ENCODE data around the gene PRPF6.

PRPF6 gene

DNA sequence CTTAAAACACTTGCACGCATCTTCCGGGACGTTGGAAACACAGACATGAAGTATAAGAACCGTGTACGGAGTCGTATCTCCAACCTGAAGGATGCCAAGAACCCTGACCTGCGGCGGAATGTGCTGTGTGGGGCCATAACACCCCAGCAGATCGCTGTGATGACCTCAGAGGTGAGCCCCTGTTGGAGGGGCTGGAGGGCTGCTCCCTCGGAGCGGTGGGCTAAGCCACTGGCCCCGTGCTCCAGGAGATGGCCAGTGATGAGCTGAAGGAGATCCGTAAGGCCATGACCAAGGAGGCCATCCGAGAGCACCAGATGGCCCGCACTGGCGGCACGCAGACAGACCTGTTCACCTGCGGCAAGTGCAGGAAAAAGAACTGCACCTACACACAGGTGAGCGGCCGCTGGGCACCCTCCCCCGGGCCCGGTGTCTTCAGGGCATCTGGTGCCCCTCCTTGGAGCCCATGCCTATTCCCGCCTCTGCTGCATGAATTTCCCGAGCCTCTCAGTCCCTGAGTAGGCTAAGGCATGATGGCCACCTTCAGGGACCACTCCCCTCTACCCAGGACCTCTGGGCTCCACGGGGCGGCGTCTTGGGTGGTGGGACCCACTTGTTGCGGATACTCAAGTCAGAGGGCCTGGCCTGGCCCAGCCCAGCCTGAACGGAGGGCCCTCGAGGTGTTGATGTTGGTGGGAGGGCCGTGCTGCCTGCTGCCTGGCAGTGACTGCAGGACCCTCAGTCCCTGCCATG lies 89.5 kb downstream of the PRPF6 start:
- Histone ChIP-seq H3K9me2 (replicated peaks; ENCODE audit: control insufficient read depth, low read length) (no peaks in the 10 kb centered on the region), H3K4me1 (ENCODE audit: control insufficient read depth, low read length) (peaks cover 54% of the 10 kb centered on the region), H3K4me2 (ENCODE audit: low read length) (peak overlapping the region; percentile 50; the same call in 1 of the 2 replicates), H3F3A (ENCODE audit: control insufficient read depth, insufficient read depth) (0 out of 2 replicates have a peak, but pooled peaks cover 2% of the 10 kb centered on the region), H3K27ac (ENCODE audit: low read depth, low read length) (peak overlapping the region; percentile 70; the same call in 1 of the 2 replicates), H3K9me3 (ENCODE audit: control insufficient read depth, insufficient read depth, low read length) (no peaks in the 10 kb centered on the region), H3K4me3 (ENCODE audit: low read length) (no peak overlapping the region), H3K27me3 (ENCODE audit: control insufficient read depth, low read length) (no peaks in the 10 kb centered on the region), H3K79me2 (ENCODE audit: control insufficient read depth, low read length) (no peaks in the 10 kb centered on the region), H3K36me3 (ENCODE audit: control insufficient read depth, low read length) (peaks cover 37% of the 10 kb centered on the region), H4K20me1 (ENCODE audit: control insufficient read depth, insufficient read depth, low read depth, low read length) (no peaks in the 10 kb centered on the region)
- TF ChIP-seq, protein P1, sequence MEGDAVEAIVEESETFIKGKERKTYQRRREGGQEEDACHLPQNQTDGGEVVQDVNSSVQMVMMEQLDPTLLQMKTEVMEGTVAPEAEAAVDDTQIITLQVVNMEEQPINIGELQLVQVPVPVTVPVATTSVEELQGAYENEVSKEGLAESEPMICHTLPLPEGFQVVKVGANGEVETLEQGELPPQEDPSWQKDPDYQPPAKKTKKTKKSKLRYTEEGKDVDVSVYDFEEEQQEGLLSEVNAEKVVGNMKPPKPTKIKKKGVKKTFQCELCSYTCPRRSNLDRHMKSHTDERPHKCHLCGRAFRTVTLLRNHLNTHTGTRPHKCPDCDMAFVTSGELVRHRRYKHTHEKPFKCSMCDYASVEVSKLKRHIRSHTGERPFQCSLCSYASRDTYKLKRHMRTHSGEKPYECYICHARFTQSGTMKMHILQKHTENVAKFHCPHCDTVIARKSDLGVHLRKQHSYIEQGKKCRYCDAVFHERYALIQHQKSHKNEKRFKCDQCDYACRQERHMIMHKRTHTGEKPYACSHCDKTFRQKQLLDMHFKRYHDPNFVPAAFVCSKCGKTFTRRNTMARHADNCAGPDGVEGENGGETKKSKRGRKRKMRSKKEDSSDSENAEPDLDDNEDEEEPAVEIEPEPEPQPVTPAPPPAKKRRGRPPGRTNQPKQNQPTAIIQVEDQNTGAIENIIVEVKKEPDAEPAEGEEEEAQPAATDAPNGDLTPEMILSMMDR (IDR thresholded peaks at IDR 0.05; ENCODE audit: low read depth, low read length, poor library complexity, severe bottlenecking): no peak
- TF ChIP-seq EZH2phosphoT487 (IDR thresholded peaks at IDR 0.05; ENCODE audit: borderline replicate concordance, low read length): no peak

DNA sequence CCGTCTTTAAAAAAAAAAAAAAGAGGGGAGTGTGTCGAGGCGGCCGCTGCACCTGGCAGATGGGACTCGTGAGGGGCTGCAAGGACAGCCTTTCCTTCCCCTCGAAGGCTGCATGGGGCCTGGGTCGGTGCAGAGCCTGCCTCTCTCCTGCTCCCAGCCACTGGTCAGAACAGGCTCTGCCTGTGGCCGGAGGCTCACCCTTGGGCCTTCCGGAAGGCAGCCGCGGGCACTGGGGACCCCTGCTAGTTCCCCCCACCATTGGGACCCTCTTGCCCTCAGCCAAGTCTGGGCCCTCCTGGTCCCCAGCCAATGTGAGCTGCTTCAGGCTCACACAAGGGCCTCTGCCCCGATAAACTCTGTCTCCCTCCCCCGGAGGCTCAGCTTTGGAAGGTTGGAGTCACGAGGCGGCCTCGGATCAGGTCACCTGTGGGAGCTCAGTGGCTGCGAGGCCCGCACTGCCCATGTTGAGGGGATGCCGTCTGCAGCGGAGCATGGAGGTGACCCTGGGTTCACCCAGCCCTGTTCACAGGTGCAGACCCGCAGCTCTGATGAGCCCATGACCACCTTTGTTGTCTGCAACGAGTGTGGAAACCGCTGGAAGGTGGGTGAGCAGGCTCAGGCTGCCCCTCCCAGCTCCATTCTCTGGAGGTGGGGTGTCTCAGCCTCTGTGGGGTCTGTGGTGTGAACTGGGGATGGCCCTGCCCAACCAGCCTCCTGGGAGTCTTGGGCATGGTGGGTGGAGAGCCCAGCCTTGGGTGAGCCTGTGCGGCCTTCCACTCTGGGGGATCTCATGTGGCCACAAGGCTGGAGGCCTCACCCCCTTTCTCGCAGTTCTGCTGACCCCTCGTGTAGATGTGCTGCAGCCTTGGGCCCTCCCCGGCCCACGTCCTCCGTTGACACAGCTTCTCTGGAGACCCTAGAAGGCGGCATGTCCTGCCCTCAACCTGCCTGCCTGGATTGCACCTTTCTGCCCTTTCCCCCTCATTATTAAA lies 90.7 kb downstream of the PRPF6 start:
- H3K9me3 ChIP-seq (ENCODE audit: control insufficient read depth, insufficient read depth, low read length): no peaks in the 10 kb centered on the region
- H3F3A ChIP-seq (ENCODE audit: control insufficient read depth, insufficient read depth): 0 out of 2 replicates have a peak, but pooled peaks cover 2% of the 10 kb centered on the region
- no peak overlapping the region; the same call in 1 of the 2 replicates for H3K4me3 ChIP-seq (ENCODE audit: low read length)
- H3K9me2 ChIP-seq (replicated peaks; ENCODE audit: control insufficient read depth, low read length): no peaks in the 10 kb centered on the region
- no peaks in the 10 kb centered on the region for H3K27me3 ChIP-seq (ENCODE audit: control insufficient read depth, low read length)
- H3K27ac ChIP-seq (ENCODE audit: low read depth, low read length): peak overlapping the region; percentile 70
- peaks cover 7% of the 10 kb centered on the region for H3K79me2 ChIP-seq (ENCODE audit: control insufficient read depth, low read length)
- H4K20me1 ChIP-seq (ENCODE audit: control insufficient read depth, insufficient read depth, low read depth, low read length): no peaks in the 10 kb centered on the region
- peak overlapping the region; percentile 50 for H3K4me2 ChIP-seq (ENCODE audit: low read length)
- H3K36me3 ChIP-seq (ENCODE audit: control insufficient read depth, low read length): peaks cover 49% of the 10 kb centered on the region
- H3K4me1 ChIP-seq (ENCODE audit: control insufficient read depth, low read length): peaks cover 48% of the 10 kb centered on the region
- TF ChIP-seq EZH2phosphoT487 (IDR thresholded peaks at IDR 0.05; ENCODE audit: borderline replicate concordance, low read length): no peak
- TF ChIP-seq, protein P1 (IDR thresholded peaks at IDR 0.05; ENCODE audit: low read depth, low read length, poor library complexity, severe bottlenecking): no peak

DNA sequence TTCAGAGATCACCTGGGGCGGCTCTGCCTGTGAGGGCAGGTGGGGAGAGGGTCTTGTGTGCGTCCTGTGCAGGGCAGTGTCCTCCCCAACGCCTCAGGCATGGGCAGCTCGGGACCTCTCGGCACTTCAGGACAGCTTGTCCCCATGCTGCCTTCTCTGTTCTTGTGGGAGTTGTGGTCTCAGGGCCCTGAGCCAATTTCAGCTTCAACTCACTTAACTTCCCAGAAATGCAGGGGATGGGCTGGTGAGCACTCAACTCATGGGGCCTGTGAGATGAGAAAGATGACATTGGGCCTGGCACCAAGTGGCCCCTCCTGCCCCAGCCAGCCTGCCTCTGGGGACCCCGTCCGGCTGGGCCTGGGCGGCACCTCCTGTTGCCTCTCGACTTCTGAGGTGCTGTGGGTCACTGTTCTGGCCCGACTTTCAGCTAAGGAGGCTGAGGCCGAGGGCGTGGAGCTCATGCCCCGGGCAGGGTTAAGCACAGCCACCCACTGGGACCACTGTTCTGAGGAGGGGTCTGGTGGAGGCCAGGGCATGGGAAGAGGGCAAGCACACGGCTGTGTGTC lies 91.6 kb downstream of the PRPF6 start:
- TF ChIP-seq, protein P1 (IDR thresholded peaks at IDR 0.05; ENCODE audit: low read depth, low read length, poor library complexity, severe bottlenecking): no peak
- no peak for TF ChIP-seq EZH2phosphoT487 (IDR thresholded peaks at IDR 0.05; ENCODE audit: borderline replicate concordance, low read length)
- Histone ChIP-seq H4K20me1 (ENCODE audit: control insufficient read depth, insufficient read depth, low read depth, low read length) (no peaks in the 10 kb centered on the region), H3K79me2 (ENCODE audit: control insufficient read depth, low read length) (peaks cover 16% of the 10 kb centered on the region), H3K9me2 (replicated peaks; ENCODE audit: control insufficient read depth, low read length) (no peaks in the 10 kb centered on the region), H3K4me3 (ENCODE audit: low read length) (no peak overlapping the region), H3K4me1 (ENCODE audit: control insufficient read depth, low read length) (peaks cover 52% of the 10 kb centered on the region), H3K36me3 (ENCODE audit: control insufficient read depth, low read length) (peaks cover 56% of the 10 kb centered on the region), H3K9me3 (ENCODE audit: control insufficient read depth, insufficient read depth, low read length) (no peaks in the 10 kb centered on the region), H3K4me2 (ENCODE audit: low read length) (peak overlapping the region; percentile 50), H3F3A (ENCODE audit: control insufficient read depth, insufficient read depth) (peaks cover 4% of the 10 kb centered on the region), H3K27me3 (ENCODE audit: control insufficient read depth, low read length) (no peaks in the 10 kb centered on the region), H3K27ac (ENCODE audit: low read depth, low read length) (peak overlapping the region; percentile 70)
